NCI-H2081 treated with DMSO at 0.1 percent for 48 hours (cell line): ENCODE results near the gene SIT1.

Experiments used
- DNase-seq: peaks from one replicate; lab custom pipeline; 2025; lab: John Stamatoyannopoulos, UW

The SIT1 gene

GRCh38 chr9:35606138-35606504 lies 44.6 kb downstream of the SIT1 start:
- DNase-seq, result no peak

DNA sequence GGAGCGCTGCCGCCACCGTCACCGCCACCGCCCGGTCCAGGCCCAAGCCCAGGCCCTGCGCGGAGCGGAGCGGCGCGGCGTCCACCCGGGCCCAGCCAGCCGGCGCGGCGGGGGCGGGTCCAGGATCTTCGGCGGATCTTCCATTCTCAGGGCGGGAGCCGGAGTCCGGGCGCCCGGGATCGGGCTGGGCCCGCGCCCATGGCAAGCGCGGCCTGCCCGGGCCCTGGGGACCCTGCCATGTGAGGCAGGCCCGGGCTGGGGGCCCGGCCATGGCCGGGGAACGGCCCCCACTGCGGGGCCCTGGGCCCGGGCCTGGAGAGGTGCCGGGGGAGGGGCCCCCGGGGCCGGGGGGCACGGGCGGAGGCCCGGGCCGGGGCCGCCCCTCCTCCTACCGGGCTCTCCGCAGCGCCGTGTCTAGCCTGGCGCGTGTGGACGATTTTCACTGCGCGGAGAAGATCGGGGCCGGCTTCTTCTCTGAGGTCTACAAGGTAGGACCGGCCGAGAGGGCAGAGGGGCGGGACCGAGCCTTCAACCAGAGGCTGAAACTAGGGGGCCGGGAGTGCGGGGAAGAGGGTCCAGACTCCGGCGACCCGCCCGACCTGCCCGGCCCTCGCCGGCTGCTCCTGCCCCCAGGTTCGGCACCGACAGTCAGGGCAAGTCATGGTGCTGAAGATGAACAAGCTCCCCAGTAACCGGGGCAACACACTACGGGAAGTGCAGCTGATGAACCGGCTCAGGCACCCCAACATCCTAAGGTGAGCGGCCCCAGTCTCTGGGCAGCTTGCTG lies 45.2 kb downstream of the SIT1 start:
- DNase-seq, result no peak

GRCh38 chr9:35604578-35605350 lies 46.0 kb downstream of the SIT1 start, which contains the start of gene TESK1:
Gene TESK1 (plus strand): TSS chr9:35605262. CDS start chr9:35605620, 358 bp downstream.
- DNase-seq, result no peak

DNA sequence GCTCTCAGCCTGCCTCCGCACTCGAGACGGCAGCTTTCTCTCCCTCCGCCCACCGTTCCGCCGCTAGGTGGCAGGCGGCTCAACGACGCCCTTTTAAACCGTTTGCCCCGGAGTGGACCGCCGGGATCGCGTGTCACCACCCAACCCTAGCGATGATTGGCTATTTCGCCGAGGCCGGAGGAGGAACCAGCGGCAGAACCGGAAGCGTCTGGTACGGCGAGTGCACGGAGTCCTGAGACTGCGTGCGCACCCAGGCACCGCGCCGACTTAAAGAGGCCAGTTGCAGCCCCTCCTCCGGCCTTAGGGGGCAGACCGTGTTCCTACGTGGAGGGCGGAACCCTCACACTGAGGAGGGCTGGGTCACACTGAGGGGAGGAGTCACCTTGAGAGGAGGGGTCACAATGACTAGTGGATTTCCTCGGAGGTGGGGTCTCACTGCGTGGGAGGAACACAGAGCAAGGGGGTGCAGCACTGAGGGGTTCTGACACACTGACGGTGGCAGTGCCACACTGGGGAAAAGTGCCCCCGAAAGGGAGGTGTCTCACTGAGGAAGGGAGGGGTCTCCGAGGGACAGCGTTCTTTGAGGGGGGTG lies 46.6 kb downstream of the SIT1 start:
- peak; percentile 97 for DNase-seq

- DNase-seq, result no peak
Observed at GRCh38 chr9:35603506-35603985, 47.2 kb downstream of the SIT1 start.

GRCh38 chr9:35599763-35600604 lies 50.7 kb downstream of the SIT1 start:
- no peak for DNase-seq
